Right renal cortex interstitium (tissue), 3 donors: Measurements from ENCODE around the gene FAM78A. TPM values are rescaled to one million over a fixed set of nuclear protein-coding genes. Genes with fewer than 3 reads are reported as not detected.

Source experiments
- DNase-seq, 3 donors: peaks; one replicate each; pipeline ENCODE4 v3.0.0-alpha.2; 2013; ENCODE audit warnings: low read depth in 3 of 3, low spot score in 2 of 3
- polyA plus RNA-seq, 3 donors: library from polyadenylated mRNA; unstranded; fragments of 120-200 nt; gene quantifications; one replicate each; pipeline ENCODE4 v1.2.1, GENCODE V29; 2013; ENCODE audit not compliant: insufficient read length in 3 of 3

Gene FAM78A
- polyA plus RNA-seq, 3 donors = 2.3 to 3.1 (median 2.5) TPM

DNA sequence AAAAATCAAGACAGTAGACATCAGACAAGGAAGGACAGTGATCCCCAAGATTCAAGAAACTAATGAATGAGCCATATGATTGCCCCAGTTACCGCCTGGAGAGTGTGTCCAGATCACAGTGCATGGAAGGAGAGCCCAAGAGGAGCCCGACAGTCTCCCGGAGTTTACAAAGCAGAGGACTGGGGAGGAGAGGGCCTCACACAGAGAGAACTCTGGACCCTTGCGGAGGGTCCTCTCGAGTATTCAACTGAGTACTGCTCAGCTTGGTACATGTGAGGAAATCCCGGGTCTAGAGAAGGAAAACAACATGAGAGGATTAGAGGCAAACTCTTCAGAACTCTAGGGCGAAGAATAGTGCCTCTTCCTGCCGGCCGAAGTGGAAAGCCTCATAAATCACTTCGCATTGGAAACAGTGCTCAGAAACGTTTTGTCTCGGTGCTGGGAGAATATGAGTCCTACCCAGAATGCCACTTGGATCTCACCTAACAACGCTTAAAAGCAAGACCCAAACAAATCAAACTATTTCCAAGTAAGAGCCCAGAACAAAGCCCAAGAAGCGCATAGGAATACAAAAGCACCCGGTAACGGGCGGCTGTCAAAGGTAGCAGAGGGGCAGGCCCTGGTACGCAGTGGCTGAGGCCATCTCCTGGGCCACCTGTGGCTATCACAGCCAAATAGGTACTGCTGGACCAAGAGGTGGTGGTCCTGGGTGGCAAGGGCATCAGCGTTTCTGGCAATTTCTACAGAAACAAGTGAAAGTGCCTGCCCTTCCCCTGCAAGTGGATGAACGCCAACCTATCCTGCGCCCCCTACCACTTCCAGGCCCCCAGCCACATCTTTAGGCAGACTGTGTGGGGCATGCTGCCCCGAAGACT is 36.0 kb downstream of the FAM78A start:
- no peak for DNase-seq

DNA sequence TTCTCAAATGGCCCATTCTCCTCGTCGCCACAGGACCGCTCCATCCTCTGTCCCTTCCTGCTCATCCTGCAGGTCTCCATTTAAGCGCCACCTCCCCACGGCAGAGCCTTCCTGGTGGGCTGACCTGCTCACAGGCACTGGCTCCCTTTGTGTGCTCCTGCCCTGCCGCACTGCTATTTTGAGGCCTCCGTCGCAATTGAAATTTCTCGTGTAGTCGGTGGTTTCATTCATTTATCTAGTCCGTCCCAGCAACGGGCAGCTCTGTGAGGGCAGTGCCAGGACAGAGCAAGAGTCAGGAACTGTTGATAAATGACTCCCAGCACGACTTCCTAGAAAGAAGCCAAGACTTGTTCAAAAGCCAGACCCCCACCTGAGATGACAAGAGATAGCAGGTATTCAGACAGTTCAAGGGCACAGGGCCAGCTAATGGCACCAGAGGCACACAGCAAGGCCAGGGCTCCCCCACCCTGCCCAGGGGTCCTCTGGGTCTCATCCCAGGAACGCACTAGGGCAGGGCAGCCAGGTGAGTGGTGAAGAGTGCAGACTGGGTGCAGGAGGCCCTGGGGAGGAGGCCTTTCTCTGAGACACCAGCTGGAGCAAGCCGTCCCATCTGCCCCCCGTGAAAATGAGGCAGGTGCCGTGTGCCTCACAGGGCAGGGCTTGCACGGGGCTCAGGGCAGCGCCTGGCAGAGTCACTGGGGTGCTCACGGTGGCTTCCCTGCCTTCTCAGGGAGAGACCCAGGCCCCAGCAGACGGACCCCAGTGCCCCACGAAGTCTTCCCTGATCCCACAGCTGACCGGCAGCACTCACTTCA is 36.9 kb downstream of the FAM78A start:
- DNase-seq = no peak

DNA sequence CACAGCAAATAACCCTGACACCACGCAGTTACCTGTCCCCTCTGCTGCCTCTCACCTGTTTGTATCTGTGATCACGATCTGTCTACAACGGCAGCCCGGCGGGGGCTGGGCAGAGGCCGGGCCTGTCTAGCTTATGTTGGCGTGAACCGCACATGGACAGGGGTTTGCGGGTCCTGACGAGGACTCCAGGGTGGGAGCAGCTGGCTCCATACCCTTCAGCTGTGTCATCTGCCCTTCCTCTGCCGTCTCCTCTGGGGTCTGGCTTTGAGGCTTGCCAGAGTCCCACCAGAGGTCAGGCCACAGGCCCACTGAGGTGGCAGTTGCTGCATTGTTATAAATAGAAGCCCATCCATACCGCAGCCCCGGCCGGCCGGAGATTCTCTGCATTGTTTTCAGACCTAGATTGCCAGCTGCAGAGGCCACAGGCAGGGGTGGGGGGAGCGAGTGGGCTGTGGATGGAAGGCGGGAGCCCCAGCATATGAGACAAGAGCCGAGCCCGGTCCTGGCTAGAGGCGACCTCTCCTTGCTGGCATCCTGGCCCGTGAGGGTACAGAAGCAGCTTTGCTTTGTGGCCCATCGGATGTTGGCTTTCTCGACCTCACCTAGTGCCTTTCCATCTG is 37.8 kb downstream of the FAM78A start:
- DNase-seq = no peak

DNA sequence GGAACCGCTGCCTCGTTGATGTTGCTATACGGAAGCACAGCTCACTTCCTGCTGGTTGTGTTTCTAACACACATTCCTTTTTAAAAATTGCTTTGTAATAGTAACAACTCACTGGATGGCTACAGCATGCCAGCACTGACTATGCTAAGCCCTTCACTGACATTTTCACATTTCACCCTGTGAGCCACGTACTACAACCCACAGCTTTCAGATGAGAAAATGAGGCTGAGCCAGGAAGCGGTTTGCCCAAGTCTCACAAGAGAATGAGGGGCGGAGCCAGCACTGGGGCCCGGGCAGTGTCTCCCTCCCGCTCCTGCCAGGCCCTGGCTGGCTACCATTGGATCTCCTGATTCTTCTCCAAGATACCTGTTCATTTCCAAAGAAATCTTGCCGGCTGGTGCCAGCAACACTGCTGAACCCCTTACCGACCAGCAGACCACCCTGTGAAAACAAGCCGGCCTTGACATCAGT is 38.3 kb downstream of the FAM78A start:
- no peak for DNase-seq

DNA sequence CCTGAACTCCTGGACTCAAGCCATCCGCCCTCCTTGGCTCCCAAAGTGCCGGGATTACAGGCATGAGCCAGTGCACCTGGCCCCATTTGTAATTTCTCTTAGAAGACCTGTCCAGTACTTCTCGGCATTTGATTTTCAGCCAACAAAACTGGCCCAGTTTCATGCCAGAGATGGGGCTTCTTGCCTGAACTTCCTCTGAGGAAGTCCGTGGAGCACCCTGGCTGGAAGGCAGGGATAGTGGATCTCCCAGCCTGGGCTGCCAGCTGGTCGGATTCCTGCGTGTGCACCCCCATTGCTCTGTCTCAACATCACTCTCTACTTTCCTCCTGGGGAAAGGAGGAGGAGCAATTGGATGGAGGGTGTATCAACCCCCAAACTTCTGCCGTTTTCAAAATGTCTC is 39.0 kb downstream of the FAM78A start:
- DNase-seq = no peak

DNA sequence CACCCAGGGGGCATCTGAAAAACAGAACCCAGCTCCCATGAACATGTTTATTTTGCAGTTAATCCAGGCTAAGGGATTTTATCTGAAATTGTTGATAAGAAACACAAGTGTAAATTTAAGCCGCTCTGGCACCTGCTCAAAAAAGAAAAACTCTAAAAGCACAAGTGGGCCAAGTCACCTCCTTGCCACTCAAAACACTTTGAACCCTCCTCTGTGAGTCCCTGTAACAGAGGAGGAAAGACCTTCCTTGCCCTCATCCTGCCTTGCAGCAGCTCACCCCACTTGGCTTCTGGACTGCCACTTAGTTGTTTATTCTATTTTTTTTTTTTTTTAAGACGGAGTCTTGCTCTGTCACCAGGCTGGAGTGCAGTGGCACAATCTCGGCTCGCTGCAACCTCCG is 39.5 kb downstream of the FAM78A start:
- DNase-seq = no peak

DNA sequence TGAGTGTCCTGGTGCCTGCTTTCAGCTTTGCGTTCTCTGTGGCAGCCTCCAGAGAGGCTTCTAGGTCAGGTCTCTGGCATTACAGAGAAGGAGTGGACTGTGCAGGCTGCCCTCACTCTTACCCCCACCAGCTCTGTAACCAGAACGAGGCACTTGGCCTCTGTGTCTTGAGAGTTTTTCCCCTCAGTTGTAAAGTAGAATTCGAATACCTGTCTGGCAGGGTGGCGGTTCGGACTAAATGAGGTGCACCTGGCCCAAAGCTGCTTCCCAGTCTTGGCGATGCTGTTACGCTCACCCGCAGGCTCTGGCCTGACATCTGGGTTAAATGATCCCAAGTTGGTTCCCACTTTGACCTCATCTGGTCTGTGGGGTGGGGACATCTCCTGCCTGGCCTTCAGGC is 40.1 kb downstream of the FAM78A start:
- no peak for DNase-seq

DNA sequence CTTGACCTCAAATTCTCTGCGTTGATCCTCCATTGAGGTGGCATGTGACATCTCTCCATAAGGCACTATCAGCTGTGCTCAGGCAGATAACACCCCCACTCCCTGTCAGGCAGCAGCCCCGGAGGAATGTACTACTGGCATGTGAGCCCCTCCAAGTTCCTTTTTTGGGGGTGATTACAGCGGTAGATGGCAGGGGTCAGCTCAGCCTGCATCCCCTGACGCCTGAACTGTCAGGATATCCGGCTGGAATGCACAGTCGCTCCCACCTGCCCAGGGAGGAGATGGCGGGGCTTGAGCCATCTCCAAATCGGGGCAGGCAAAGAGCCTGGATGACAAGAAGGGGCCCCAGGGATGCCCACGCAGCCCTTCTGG is 40.8 kb downstream of the FAM78A start:
- no peak for DNase-seq

DNA sequence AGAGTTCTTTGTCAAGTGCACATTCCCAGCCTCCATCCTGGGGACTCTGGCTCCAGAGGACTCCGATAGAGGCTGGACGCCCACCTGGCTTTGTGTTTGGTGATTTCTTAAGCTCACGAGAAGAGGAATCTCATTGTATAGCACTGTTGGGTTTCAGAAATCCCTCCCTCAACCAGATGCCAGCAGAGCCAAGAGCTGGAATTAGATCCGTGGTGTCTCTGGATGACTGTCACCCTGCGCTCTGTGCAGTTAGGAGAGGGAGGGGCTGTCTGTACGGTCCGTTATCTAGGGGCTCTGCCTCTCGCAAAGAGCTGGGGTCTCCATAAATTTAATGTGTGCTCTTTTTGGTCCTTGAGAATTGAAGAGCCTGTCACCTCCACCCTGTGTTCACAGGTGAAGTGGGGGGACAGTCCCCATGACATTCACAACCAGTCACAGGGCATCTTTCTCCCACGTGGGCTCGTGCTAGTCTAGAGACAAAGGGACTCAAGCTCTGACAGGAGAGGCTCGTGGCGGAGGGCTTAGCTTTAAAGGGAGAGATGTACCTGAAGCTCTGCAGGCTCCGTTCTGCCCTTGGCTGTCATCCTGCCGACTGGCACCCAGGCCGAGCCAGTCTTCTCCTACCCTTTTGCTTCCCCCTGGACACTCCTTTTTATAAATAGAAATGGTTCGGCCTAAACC is 41.4 kb downstream of the FAM78A start:
- no peak for DNase-seq

DNA sequence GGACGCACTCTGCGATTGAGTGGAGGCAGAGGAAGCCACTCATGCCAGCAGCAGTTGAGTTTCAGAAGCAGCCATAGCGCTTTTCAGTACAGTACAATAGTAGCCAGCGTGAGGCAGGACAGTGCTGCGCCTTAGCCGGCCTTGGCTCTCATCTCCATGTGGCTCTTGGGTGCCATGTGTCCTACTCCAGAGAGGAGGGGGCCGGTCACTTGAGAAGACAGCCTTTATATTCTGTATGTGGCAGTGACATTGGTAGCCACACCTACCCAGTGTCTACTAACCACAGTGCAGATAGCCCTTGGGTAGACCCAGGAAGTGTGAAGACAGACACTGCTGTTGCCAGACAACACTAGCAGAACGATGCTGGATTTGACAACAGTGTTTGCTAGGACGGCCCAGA is 42.3 kb downstream of the FAM78A start:
- no peak for DNase-seq

DNA sequence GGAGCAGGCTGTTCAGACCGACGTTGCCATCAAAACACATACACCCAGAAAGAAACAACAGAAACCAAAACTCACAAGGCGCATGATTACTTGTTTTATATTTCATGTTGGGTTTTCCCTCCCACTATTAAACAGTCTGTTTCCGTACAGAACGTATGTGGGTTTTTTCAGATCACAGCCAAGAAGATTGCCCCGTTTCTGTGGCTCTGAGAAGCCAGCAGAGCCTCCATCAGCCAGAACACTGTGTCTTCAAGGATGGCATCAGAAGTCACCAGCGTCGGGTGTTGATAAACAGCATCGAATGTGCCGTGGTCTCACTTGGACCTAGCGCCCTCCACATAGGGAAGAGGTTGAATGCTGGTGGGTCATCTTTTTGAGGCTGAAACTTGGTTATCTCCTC is 42.8 kb downstream of the FAM78A start:
- DNase-seq = no peak

DNA sequence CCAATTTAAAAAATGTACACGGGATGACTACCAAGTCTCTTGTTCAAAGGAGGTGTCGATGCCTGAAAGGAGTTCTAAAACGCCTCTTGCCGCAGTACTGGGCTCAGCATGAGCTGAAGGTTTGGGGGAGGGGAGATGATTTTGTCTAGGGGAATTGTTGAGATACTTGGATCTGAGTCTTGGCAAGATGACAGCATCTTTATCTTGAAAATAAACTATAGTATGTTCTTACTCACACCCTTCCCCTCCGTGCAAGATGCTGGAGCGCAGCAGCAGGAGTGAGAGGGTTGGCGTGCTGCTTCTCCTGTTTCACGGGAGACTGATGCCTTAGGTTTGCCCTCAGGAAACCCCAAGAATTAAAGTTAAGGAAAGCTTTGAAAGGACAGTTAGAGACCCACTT is 47.3 kb downstream of the FAM78A start:
- DNase-seq = no peak

DNA sequence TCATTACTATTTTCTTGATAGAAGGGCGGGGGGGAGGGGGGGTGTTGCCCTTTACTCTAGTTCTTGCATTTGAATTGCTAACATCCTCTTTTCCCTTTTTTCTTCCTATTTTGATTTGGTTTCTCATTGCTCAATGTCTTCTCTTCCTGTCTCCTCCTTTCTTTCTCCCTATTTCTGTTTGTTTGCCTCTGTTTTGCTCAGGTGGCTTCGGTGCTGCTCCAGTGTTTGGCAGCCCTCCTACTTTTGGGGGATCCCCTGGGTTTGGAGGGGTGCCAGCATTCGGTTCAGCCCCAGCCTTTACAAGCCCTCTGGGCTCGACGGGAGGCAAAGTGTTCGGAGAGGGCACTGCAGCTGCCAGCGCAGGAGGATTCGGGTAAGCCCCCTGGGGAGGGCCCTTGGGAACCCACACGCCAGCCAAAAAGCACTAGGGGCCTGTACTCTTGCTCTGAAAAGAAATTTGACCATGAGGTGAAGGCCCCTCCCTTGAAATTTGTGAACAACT is 48.3 kb downstream of the FAM78A start:
- DNase-seq = no peak

DNA sequence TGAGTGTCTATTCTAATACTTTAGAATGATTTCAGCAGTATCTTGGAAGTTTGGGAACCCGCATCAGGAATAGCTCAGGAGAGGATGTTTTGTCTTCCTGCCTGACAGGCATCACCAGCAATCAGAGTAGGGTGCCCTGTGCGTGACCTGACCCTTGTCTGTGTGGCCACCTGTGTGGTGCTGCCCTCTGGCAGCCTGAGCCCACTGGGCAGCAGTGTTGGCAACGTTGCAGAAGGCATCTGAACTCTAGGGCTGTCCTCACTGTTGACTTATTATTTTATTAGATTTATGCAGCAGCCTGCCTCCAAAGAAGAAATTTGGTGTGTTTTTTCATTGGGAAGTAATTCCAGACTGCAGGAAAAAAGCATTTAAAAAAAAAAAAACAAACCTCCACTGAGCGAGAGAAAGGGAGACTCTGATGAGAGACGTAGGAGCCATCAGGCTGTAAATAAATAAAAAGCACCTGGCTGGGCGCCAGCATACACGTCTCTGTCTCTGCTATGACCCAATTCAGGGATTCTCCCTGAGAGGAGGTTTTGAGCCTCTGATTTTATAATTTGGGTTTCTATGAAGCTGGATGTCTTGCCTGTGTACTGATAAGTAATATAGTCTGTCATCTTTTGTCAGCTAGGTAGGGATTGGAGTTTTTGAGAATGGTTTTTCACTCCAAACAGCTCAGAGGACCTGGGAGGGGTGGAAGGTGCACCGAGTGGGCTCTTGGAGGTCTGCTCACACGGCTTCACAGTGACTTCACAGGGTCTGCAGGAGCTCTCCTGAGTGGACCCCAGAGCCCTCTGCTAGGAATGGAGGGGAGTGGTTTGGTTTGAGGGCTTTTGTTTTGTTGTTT is 49.0 kb downstream of the FAM78A start:
- no peak for DNase-seq

DNA sequence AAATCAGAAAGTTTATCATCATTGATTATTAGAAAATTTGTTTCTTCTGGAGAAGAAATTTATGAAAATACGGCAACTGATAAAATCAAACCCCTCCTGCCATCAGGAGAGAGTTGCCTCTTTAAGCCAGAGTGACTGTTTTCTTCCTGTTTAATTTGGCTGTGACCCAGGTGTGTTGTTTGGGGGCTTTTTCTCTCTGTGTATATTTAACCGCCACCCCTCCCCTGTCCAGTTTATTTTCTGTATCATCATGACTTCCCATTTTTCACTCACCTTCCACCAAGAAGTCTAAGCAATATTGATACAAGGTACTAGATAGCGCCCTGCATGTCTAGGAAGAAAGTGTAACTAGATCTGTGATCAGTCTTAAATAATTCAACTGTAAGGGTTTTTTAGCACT is 50.1 kb downstream of the FAM78A start:
- DNase-seq = no peak

DNA sequence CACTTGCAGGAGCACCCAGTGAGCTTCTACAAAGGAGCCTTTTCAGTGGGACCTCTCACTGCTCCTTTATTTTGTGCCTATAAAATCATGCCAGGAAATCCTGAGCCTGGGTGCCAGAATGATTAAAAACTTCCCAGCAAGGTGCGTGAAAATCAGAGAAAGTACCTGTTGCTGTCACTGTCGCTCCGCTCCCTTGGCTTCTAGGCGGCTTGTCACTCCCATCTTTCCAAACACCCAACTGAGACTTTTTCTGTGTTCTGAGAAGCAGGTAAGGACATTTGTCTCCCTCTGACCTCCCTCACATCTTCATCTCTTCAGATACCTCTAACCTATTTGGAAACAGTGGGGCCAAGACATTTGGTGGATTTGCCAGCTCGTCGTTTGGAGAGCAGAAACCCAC is 53.9 kb downstream of the FAM78A start:
- DNase-seq = no peak

DNA sequence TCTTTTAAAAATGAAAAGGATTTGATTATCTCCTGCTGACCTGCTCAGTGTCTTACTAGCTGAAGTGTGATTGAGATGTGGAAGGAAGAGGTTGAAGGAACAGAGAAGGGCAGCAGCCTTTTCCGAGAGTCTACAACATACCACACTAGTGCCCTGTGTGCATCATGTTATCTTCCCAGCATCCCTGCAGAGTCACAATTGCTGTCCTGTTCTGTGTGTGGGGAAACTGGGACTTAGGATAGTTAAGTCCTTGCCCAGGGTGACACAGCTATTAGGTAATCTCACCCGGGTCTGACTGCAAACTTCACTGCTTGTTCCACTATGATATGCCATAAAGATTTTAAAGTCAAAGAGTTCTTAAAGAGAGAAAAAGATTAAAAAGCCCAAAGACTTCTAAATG is 55.8 kb downstream of the FAM78A start:
- DNase-seq = no peak

DNA sequence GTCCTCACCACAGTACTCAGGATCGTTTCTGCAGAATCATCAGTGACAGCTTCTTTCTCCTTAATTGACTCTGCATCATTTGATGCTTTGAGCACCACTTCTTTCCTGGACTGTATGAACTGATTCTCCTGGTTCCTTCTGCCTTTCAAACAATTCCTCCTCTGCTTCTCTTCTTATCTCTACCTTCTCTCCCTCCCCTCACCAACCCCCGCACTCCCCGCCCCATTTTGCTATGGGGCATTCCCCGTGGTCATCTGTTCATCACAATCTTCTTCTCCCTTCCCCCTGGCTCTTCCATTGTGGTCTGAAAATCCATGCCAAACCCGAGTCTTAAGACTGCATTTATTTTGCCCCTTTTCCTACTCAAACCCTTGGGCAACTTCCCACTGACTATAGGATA is 57.9 kb downstream of the FAM78A start:
- DNase-seq = no peak

DNA sequence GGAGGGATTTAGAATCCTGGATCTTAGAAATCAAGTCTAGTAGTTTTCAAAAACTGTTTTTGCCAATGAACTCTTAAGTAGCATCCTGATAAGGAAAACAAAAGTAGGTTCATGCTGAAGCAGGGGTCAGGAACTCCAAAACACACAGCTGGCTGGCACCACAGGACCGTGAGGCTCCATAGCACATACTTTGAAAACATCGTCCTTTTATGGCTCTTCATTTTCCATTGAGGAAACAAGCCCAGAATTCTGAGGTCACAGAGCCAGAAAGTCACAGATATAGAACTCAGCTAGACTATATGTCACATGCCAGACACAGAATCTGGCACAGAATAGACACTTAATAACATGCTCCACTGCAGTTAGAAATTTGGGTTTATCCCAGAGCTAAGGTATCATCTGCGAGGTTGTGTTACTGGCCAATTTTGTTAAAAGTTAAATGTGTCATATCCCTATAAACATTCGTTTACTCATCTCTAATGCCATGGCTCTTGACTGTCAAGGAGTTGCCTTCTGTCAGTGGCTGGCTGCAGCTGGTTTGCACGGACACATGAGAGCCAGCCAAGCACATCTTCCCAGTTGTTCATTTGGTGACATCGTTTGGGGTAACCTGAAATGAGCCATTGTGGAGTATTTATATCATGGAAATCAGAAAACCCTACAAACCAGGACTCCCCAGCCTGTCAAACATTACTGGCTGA is 58.8 kb downstream of the FAM78A start:
- no peak for DNase-seq
